Neural crest cell (in vitro differentiated cells): Measurements from ENCODE around the gene OLFML2B. TPM values are rescaled to one million over a fixed set of nuclear protein-coding genes. Genes with fewer than 3 reads are reported as not detected.
"Not testable (repeated sequence)": the region's sequence is repeated elsewhere in the genome, so short reads cannot be mapped to it uniquely, and the experiment has no call there.

ENCODE experiments used
- DNase-seq: peaks from one replicate; pipeline ENCODE4 v3.0.0; 2021; ENCODE audit warnings: low read depth, mixed read lengths, low spot score
- H3K27ac Mint-ChIP-seq: one replicate; pipeline ENCODE4 v1.8.0; 2021; ENCODE audit warnings: mild to moderate bottlenecking, mixed read lengths; ENCODE audit not compliant: unreplicated experiment
- H3K27me3 Mint-ChIP-seq: 2 replicates; pipeline ENCODE4 v1.8.0; 2021; ENCODE audit warnings: low read depth, mild to moderate bottlenecking, mixed read lengths
- H3K36me3 Mint-ChIP-seq: 2 replicates; pipeline ENCODE4 v1.8.0; 2021; ENCODE audit warnings: low read depth, mild to moderate bottlenecking, mixed read lengths
- H3K4me1 Mint-ChIP-seq: 2 replicates; pipeline ENCODE4 v1.8.0; 2021; ENCODE audit warnings: mixed read lengths
- H3K4me3 Mint-ChIP-seq: one replicate; pipeline ENCODE4 v1.8.0; 2021; ENCODE audit warnings: mild to moderate bottlenecking, mixed read lengths
- H3K9me3 Mint-ChIP-seq: 2 replicates; pipeline ENCODE4 v1.8.0; 2021; ENCODE audit warnings: mixed read lengths
- CTCF ChIP-seq: fragments of 200-600 bp; sonication (generic); conservative IDR thresholded peaks from 2 replicates; pipeline ENCODE4 v1.5.0; 2021; ENCODE audit warnings: antibody characterized with exemption, mild to moderate bottlenecking
- total RNA-seq: library from RNA; stranded (reverse); gene quantifications from 2 replicates; pipeline ENCODE4 v1.2.1, GENCODE V29; 2021

OLFML2B gene
- total RNA-seq, 1 donor from 2014 or later, result 5.8 TPM

GRCh38 chr1:162068301-162068700 is 44.6 kb upstream of the OLFML2B start:
- DNase-seq, result no peak
- peak overlapping the region; percentile 89 for H3K4me3 Mint-ChIP-seq
- H3K4me1 Mint-ChIP-seq, result peaks cover 30% of the 10 kb centered on the region
- no peaks in the 10 kb centered on the region for H3K36me3 Mint-ChIP-seq
- no peak overlapping the region for H3K27ac Mint-ChIP-seq
- no peak for TF ChIP-seq CTCF
- no peaks in the 10 kb centered on the region for H3K9me3 Mint-ChIP-seq
- H3K27me3 Mint-ChIP-seq, result peaks cover 34% of the 10 kb centered on the region

DNA sequence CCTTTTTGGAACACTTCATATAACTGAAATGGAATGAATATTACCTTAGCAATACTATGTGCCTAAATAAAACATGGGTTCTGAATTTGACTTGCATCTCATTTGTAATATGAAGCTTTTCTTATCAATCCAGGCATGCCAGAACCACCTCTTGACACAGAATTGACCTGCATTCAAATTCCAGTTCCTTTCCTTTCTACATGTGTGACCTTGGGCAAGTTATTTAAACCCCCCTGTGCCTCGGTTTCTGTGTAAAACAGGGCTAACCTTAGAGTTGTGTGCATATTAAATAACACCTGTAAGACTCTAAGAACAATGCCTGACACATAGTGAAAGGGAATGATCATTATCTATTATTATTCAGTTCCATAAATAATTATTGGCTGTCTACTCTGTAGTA is 43.8 kb upstream of the OLFML2B start:
- Mint-ChIP-seq H3K9me3 (no peaks in the 10 kb centered on the region), H3K27ac (no peak overlapping the region), H3K27me3 (peaks cover 30% of the 10 kb centered on the region), H3K4me1 (peaks cover 33% of the 10 kb centered on the region), H3K4me3 (no peak overlapping the region), H3K36me3 (no peaks in the 10 kb centered on the region)
- no peak for TF ChIP-seq CTCF
- no peak for DNase-seq

- peaks cover 27% of the 10 kb centered on the region for H3K27me3 Mint-ChIP-seq
- not testable (repeated sequence) for DNase-seq, H3K4me3 Mint-ChIP-seq, H3K36me3 Mint-ChIP-seq, H3K27ac Mint-ChIP-seq, H3K9me3 Mint-ChIP-seq
- H3K4me1 Mint-ChIP-seq, result peaks cover 33% of the 10 kb centered on the region
Measured at GRCh38 chr1:162066836-162067235, 43.2 kb upstream of the OLFML2B start.

GRCh38 chr1:162065016-162065415 is 41.3 kb upstream of the OLFML2B start:
- no peak for TF ChIP-seq CTCF
- peak overlapping the region; percentile 49 for H3K4me3 Mint-ChIP-seq
- H3K27me3 Mint-ChIP-seq, result peaks cover 13% of the 10 kb centered on the region
- H3K36me3 Mint-ChIP-seq, result no peaks in the 10 kb centered on the region
- H3K9me3 Mint-ChIP-seq, result no peaks in the 10 kb centered on the region
- H3K27ac Mint-ChIP-seq, result no peak overlapping the region
- DNase-seq, result no peak
- peaks cover 23% of the 10 kb centered on the region for H3K4me1 Mint-ChIP-seq

- H3K4me3 Mint-ChIP-seq, result no peak overlapping the region
- no peaks in the 10 kb centered on the region for H3K9me3 Mint-ChIP-seq
- H3K27me3 Mint-ChIP-seq, result peaks cover 5% of the 10 kb centered on the region
- no peak for DNase-seq
- no peaks in the 10 kb centered on the region for H3K36me3 Mint-ChIP-seq
- peaks cover 15% of the 10 kb centered on the region for H3K4me1 Mint-ChIP-seq
- no peak overlapping the region for H3K27ac Mint-ChIP-seq
- no peak for TF ChIP-seq CTCF
Measured at GRCh38 chr1:162062542-162063015, 38.9 kb upstream of the OLFML2B start.

GRCh38 chr1:162060314-162060713 is 36.6 kb upstream of the OLFML2B start:
- Mint-ChIP-seq H3K27me3 (peaks cover 3% of the 10 kb centered on the region), H3K4me3 (no peak overlapping the region), H3K36me3 (no peaks in the 10 kb centered on the region), H3K27ac (no peak overlapping the region), H3K4me1 (peaks cover 16% of the 10 kb centered on the region), H3K9me3 (no peaks in the 10 kb centered on the region)
- no peak for DNase-seq
- TF ChIP-seq CTCF, result no peak
